Glomerular endothelial cell (primary cell): ENCODE results near the gene LYZL2. TPM values are rescaled to one million over a fixed set of nuclear protein-coding genes. Genes with fewer than 3 reads are reported as not detected.
"Not testable (repeated sequence)": the region's sequence is repeated elsewhere in the genome, so short reads cannot be mapped to it uniquely, and the experiment has no call there.

Experiments used
- DNase-seq: peaks from one replicate; pipeline ENCODE4 v3.0.0-alpha.2; 2011; ENCODE audit warnings: low read depth, low spot score; ENCODE audit errors: extremely low read depth
- total RNA-seq: library from RNA; depleted of rRNA; stranded (reverse); fragments of >200 nt; gene quantifications from 2 replicates; pipeline ENCODE4 v1.2.3, GENCODE V29; 2015

LYZL2 gene
- total RNA-seq: not detected in 2 replicates

- DNase-seq: no peak
These were observed at the start of gene LYZL2 for GRCh38 chr10:30629653-30630052. LYZL2 (minus strand) TSS chr10:30629753; CDS start chr10:30626915, 2,838 bp downstream.

- DNase-seq: not testable (repeated sequence)
These were observed 48.1 kb upstream of the LYZL2 start for GRCh38 chr10:30677616-30678015.

- not testable (repeated sequence) for DNase-seq
These were observed 47.6 kb upstream of the LYZL2 start for GRCh38 chr10:30677146-30677545.

GRCh38 chr10:30675791-30676718 lies 46.5 kb upstream of the LYZL2 start:
- no peak for DNase-seq

DNA sequence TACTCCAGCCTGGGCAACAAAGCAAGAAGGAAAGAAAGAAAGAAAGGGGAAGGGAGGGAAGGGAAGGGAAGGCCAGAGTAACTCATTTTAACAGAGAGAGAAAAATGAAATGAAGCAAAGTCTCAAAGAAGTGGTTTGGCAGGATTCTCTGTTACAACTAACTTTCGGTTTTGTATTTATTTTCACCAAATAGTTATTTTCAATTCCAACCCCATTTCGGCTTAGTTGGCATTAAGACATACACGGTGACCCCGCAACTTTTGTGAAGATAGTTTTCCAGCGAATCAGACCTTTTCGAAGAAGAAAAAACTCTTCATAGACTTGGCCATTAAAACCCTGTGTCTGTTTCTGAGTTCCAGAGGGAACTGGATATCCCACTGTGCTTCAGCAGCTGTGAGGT lies 45.2 kb upstream of the LYZL2 start:
- no peak for DNase-seq

DNA sequence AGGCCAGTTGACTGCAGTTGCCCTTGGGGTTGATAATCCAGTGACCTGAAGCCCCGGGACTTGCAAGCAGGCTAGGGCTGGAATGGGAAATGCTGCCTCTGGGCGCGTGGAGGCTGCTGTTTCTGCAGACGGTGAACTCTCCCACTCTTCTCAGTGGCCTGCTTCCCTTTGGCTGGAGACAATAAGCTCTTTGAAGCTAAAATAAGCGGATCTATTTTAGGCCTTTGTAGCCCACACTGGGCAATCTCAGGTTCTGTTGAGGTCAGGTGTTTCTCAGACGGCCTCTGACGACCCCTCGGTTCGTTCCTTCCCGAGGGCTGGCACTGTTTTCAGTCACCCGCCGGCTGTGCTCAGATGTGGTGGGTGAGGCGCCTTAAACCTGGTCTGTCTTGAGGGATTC lies 43.7 kb upstream of the LYZL2 start:
- DNase-seq: not testable (repeated sequence)

- DNase-seq: not testable (repeated sequence)
These were observed 42.8 kb upstream of the LYZL2 start for GRCh38 chr10:30672338-30672737.

- DNase-seq: no peak
These were observed 41.6 kb upstream of the LYZL2 start for GRCh38 chr10:30671026-30671616.

GRCh38 chr10:30667982-30668381 lies 38.4 kb upstream of the LYZL2 start:
- not testable (repeated sequence) for DNase-seq

DNA sequence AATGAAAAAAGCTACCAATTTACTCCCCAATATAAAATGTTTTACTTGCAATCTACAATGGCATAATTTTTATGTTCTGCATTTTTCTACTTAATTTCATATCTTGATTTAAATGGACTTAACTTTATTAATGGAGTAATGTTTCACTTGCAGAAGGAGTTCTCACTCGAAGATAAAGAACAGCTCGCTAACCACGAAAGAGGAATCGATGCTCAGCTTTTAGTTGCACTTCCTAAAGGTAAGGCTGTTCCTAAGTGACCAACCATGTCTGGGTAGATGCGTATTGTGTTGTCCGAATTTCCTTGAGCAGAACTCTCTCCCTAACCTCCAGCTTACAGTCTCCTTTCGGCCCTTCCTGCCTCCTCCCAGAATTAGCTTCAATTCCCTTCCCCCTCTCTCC lies 33.9 kb upstream of the LYZL2 start:
- DNase-seq: not testable (repeated sequence)

GRCh38 chr10:30662814-30663213 lies 33.3 kb upstream of the LYZL2 start:
- DNase-seq: no peak

DNA sequence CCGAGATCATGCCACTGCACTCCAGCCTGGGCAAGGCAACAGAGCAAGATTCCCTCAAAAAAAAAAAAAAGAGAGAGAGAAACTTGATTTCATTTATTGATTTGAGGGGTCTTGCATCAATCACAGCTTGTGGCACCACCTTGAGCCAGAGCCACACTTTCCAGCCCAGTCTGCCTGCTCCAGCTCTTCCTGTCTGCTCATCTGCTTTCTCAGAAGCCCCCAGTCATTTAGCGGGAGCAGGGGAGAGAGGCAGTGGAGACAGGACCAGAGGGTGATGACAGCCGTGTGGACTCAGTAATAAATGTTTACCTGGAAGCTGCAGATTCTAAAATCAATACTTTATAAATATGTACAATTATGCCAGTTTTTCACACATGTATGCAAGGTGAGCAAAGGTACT lies 30.8 kb upstream of the LYZL2 start:
- not testable (repeated sequence) for DNase-seq

GRCh38 chr10:30656233-30656632 lies 26.7 kb upstream of the LYZL2 start:
- no peak for DNase-seq

DNA sequence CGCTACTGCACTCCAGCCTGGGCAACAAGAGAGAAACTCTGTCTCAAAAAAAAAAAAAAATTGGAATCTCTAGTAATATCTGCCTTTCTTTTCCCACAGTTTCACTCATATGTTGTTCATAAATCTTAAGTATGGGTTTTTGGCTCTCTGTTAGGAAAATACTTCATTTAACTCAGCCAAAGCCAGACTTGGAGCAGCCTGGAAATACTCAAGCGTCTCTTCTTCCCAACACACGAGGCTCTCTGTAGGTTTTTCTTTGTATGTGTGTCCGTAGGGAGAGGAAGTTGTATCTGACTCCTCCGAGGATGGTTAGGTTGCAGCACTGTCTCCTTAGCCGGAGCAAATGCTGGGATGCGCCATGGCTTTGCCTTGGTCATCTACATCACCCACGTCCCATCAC lies 25.4 kb upstream of the LYZL2 start:
- not testable (repeated sequence) for DNase-seq

- not testable (repeated sequence) for DNase-seq
These were observed 22.2 kb upstream of the LYZL2 start for GRCh38 chr10:30651470-30652397.

DNA sequence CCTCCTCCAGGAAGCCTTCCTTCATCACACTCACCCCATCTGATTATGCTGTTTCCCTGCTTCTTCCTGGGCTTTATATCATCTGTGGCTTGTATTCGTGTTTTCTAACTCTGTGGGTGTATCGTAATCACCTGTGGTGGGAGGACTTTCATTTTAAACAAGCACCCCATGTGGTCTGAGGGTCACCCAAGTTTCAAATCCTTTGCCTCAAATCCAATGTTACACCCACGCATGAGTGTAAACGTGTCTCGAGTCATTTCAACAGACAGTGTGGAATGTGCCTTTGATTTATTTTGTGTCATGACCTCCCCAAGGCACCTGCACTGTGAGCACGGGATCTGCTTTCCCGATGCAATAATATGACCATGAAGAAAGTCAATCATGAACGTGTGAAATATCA lies 17.5 kb upstream of the LYZL2 start:
- no peak for DNase-seq

GRCh38 chr10:30645340-30645827 lies 15.8 kb upstream of the LYZL2 start:
- no peak for DNase-seq

GRCh38 chr10:30644408-30644861 lies 14.9 kb upstream of the LYZL2 start:
- not testable (repeated sequence) for DNase-seq

GRCh38 chr10:30643557-30644199 lies 14.1 kb upstream of the LYZL2 start:
- not testable (repeated sequence) for DNase-seq

GRCh38 chr10:30642856-30643255 lies 13.3 kb upstream of the LYZL2 start:
- not testable (repeated sequence) for DNase-seq
